Endothelial cell of umbilical vein (primary cell): ENCODE measurements around the gene LSMEM2. TPM values are rescaled to one million over a fixed set of nuclear protein-coding genes. Genes with fewer than 3 reads are reported as not detected.

Experiments used
- BruUV-seq: library from RNA; stranded (reverse); fragments of 400-500 nt; replicated peaks from 2 replicates; lab custom pipeline; 2021; lab: Mats Ljungman, UMichigan
- CTCF ChIA-PET: fragments of 300-600, 350-600 bp; sonication (Branson Sonifier 250); formaldehyde crosslinking; loops from one replicate; lab custom pipeline; 2021; ENCODE audit warnings: antibody characterized with exemption, inconsistent platforms; lab: Charles Lee
- POLR2A ChIA-PET: fragments of 300-600, 350-600 bp; sonication (Branson Sonifier 250); formaldehyde crosslinking; loops from one replicate; lab custom pipeline; 2021; ENCODE audit warnings: antibody characterized with exemption, inconsistent platforms; lab: Charles Lee
- DNase-seq: peaks from one replicate; pipeline ENCODE4 v3.0.0-alpha.2; 2011; ENCODE audit warnings: low read depth, low spot score
- FAIRE-seq: peaks from 2 replicates; lab custom pipeline; 2011; peaks lifted over from hg19 to GRCh38; lab: Jason Lieb, UNC
- H2AFZ ChIP-seq: 2 replicates; pipeline ENCODE4 v1.6.0; 2012; ENCODE audit warnings: low read depth, low read length, control low read depth, inconsistent platforms
- H3K27ac ChIP-seq: 2 replicates; pipeline ENCODE4 v1.5.1; 2011; ENCODE audit warnings: low read depth, mild to moderate bottlenecking, control low read depth, low read length, moderate library complexity; ENCODE audit not compliant: insufficient read depth
- H3K27me3 ChIP-seq, 2 experiments: 2 replicates each; pipeline versions ENCODE4 v1.6.0 to v1.6.1; 2011; ENCODE audit warnings: low read length in 2 of 2, mixed read lengths in 1 of 2; ENCODE audit not compliant: control insufficient read depth in 2 of 2, insufficient read depth in 2 of 2
- H3K36me3 ChIP-seq, 2 experiments: 2 replicates in 1 of 2; 3 replicates in 1 of 2; pipeline ENCODE4 v1.5.1; 2011; ENCODE audit warnings: low read length in 2 of 2, mild to moderate bottlenecking in 1 of 2, moderate library complexity in 1 of 2; ENCODE audit not compliant: control insufficient read depth in 2 of 2, insufficient read depth in 2 of 2; ENCODE audit errors: extremely low read depth in 1 of 2
- H3K4me1 ChIP-seq: 3 replicates; pipeline ENCODE4 v1.5.1; 2011; ENCODE audit warnings: mild to moderate bottlenecking, low read length; ENCODE audit not compliant: control insufficient read depth, insufficient read depth; ENCODE audit errors: extremely low read depth
- H3K4me2 ChIP-seq: 2 replicates; pipeline ENCODE4 v1.6.1; 2011; ENCODE audit warnings: low read length, control low read depth, mixed read lengths; ENCODE audit not compliant: insufficient read depth
- H3K4me3 ChIP-seq, 3 experiments: fragments of 200-600 bp in 1 of 3; sonication (generic), shearing (Covaris generic) in 1 of 3; replicated peaks in 1 of 3; 2 replicates each; pipeline ENCODE4 v1.5.1; 2011 to 2016; ENCODE audit warnings: control low read depth in 3 of 3, low read length in 3 of 3, mild to moderate bottlenecking in 2 of 3, inconsistent platforms in 1 of 3, low read depth in 1 of 3, moderate library complexity in 1 of 3; ENCODE audit not compliant: insufficient read depth in 1 of 3
- H3K79me2 ChIP-seq: 2 replicates; pipeline ENCODE4 v1.6.0; 2012; ENCODE audit warnings: low read length, inconsistent platforms; ENCODE audit not compliant: control insufficient read depth, insufficient read depth
- H3K9ac ChIP-seq: replicated peaks from 2 replicates; pipeline ENCODE3; 2011; ENCODE audit warnings: low read length, control low read depth; ENCODE audit not compliant: insufficient read depth; ENCODE audit errors: extremely low read depth
- H3K9me1 ChIP-seq: replicated peaks from 3 replicates; pipeline ENCODE4 v1.6.0; 2011; ENCODE audit warnings: mild to moderate bottlenecking, low read length; ENCODE audit not compliant: control insufficient read depth, insufficient read depth; ENCODE audit errors: extremely low read depth
- H3K9me3 ChIP-seq: replicated peaks from 2 replicates; pipeline ENCODE4 v1.5.1; 2012; ENCODE audit warnings: low read length, inconsistent platforms; ENCODE audit not compliant: control insufficient read depth, insufficient read depth
- H4K20me1 ChIP-seq: replicated peaks from 2 replicates; pipeline ENCODE3; 2011; ENCODE audit warnings: mild to moderate bottlenecking, low read length; ENCODE audit not compliant: control insufficient read depth, insufficient read depth; ENCODE audit errors: extremely low read depth
- CTCF ChIP-seq, 2 donors: IDR thresholded peaks; 1 replicate in 1 of 2; 2 replicates in 1 of 2; pipeline ENCODE4 v1.5.1; 2011; ENCODE audit warnings: low read length in 2 of 2, mild to moderate bottlenecking in 2 of 2, moderate library complexity in 2 of 2, control low read depth in 1 of 2, inconsistent platforms in 1 of 2, low read depth in 1 of 2; ENCODE audit not compliant: insufficient read depth in 1 of 2; ENCODE audit errors: extremely low read depth in 1 of 2
- EZH2 ChIP-seq: IDR thresholded peaks from 2 replicates; pipeline ENCODE4 v1.6.1; 2012; ENCODE audit warnings: borderline replicate concordance, low read depth, mild to moderate bottlenecking, moderate library complexity, low read length, inconsistent platforms; ENCODE audit not compliant: severe bottlenecking
- FOS ChIP-seq: IDR thresholded peaks from 2 replicates; pipeline ENCODE4 v1.6.1; 2011; ENCODE audit warnings: mild to moderate bottlenecking, low read length, moderate library complexity, borderline replicate concordance; ENCODE audit not compliant: insufficient read depth
- GATA2 ChIP-seq: IDR thresholded peaks from 2 replicates; pipeline ENCODE4 v1.7.0; 2011; ENCODE audit warnings: low read depth, mild to moderate bottlenecking, moderate library complexity, mixed read lengths, low read length; ENCODE audit not compliant: insufficient read length, insufficient read depth
- JUN ChIP-seq: IDR thresholded peaks from 2 replicates; pipeline ENCODE4 v1.6.1; 2011; ENCODE audit warnings: borderline replicate concordance, low read depth; ENCODE audit not compliant: insufficient read length, insufficient read depth
- MAX ChIP-seq: IDR thresholded peaks from 2 replicates; pipeline ENCODE4 v1.6.1; 2011; ENCODE audit not compliant: insufficient read depth, insufficient read length
- MYC ChIP-seq: IDR thresholded peaks from one replicate; pipeline ENCODE4 v1.6.1; 2011; ENCODE audit warnings: mild to moderate bottlenecking, low read depth, low read length
- POLR2A ChIP-seq: IDR thresholded peaks from 2 replicates; pipeline ENCODE4 v1.6.1; 2012; ENCODE audit warnings: low read depth, mild to moderate bottlenecking, control low read depth, low read length
- POLR2AphosphoS5 ChIP-seq: IDR thresholded peaks from 2 replicates; pipeline ENCODE4 v1.6.1; 2012; ENCODE audit warnings: low read depth, mild to moderate bottlenecking, control low read depth, low read length, moderate library complexity; ENCODE audit not compliant: insufficient read depth
- dilution Hi-C: fragments of 300-500 bp; cut with MboI; formaldehyde crosslinking; loops from one replicate; pipeline ENCODE4 v1.15.0; 2019; ENCODE audit warnings: low sequenced_read_pairs; ENCODE audit not compliant: extremely low pct_ligation_motif_present
- intact Hi-C: fragments of 100-400 bp; cut with micrococcal nuclease; formaldehyde crosslinking; loops from one replicate; pipeline ENCODE4 v1.10.0; 2022
- polyA plus RNA-seq, 4 experiments: library from polyadenylated mRNA; depleted of rRNA in 3 of 4; stranded (reverse) in 3 of 4; unstranded in 1 of 4; fragments of >200 nt; gene quantifications; 2 replicates each; pipeline versions ENCODE4 v1.2.1 to v1.2.3, GENCODE V29; 2011 to 2012; ENCODE audit warnings: missing spikeins in 1 of 4
- total RNA-seq: library from RNA; stranded (reverse); gene quantifications from 2 replicates; pipeline ENCODE4 v1.2.3, GENCODE V29; 2021

Gene LSMEM2
- total and polyA plus RNA-seq, 2 donors (not counting 3 experiments of a cell fraction or from before 2014, with no cell fraction given): not detected

- H2AFZ ChIP-seq: peak overlapping the region; percentile 63
- BruUV-seq: no TSS peak
- no peaks in the 10 kb centered on the region for H3K9me3 ChIP-seq
- no peaks in the 10 kb centered on the region for H3K9me1 ChIP-seq
- peaks cover 43% of the 10 kb centered on the region for H3K4me1 ChIP-seq
- no peaks in the 10 kb centered on the region for H4K20me1 ChIP-seq
- DNase-seq (peak; percentile 99), FAIRE-seq (peak; percentile 99)
- dilution Hi-C loops (no loop called here), intact Hi-C loops (loop anchor here (1.0 kb wide), 2 partner anchors 9 to 38 kb away; partner anchors contain the start of genes HYAL3, NAA80 and TUSC2)
- H3K27me3 ChIP-seq: no peaks in the 10 kb centered on the region
- peaks cover 47% of the 10 kb centered on the region for H3K79me2 ChIP-seq
- no peaks in the 10 kb centered on the region for H3K36me3 ChIP-seq
- CTCF ChIA-PET: interaction anchor here (0.9 to 5.0 kb wide), 10 partner anchors 9 to 274 kb away, joined by 3 to 66 read pairs (median 8); partner anchors contain the start of genes CISH, CYB561D2, HYAL2 and HYAL3
- H3K4me2 ChIP-seq: peak overlapping the region; percentile 55
- H3K9ac ChIP-seq: peak overlapping the region; percentile 92
- no peak for TF ChIP-seq FOS
- peak; percentile 63 for TF ChIP-seq POLR2A
- peak; percentile 51 for TF ChIP-seq MAX
- TF ChIP-seq GATA2: no peak
- no peak for TF ChIP-seq MYC
- no peak for TF ChIP-seq CTCF (IDR thresholded peaks at IDR 0.05; ENCODE audit: extremely low read depth in 1 of 2, insufficient read depth in 1 of 2, low read depth in 1 of 2, low read length in 2 of 2)
- TF ChIP-seq EZH2: no peak
- TF ChIP-seq POLR2AphosphoS5: peak; percentile 70
- TF ChIP-seq JUN: peak; percentile 58
- POLR2A ChIA-PET: interaction anchor here (0.6 to 6.1 kb wide), 3 partner anchors 9 to 29 kb away, joined by 3 to 38 read pairs (median 8); partner anchors contain the start of genes HYAL2 and TUSC2
- peak overlapping the region; percentile 85 to 93 (median 90) for H3K4me3 ChIP-seq
- H3K27ac ChIP-seq: peak overlapping the region; percentile 95
Observed at GRCh38 chr3:50337175-50337861, 58.4 kb downstream of the LSMEM2 start.

Other genes starting within 250 kb of the LSMEM2 start
- gene RBM5, start 190.2 kb upstream of the LSMEM2 start, total RNA-seq: 188 and 190 TPM in 2 replicates
- 218 and 281 TPM in 2 replicates for gene RBM5, start 190.2 kb upstream of the LSMEM2 start, polyA plus RNA-seq
- 99.1 and 143 TPM in 2 replicates for gene SEMA3F, start 123.8 kb upstream of the LSMEM2 start, total RNA-seq
- gene SEMA3F, start 123.8 kb upstream of the LSMEM2 start, polyA plus RNA-seq: 64.8 and 65.8 TPM in 2 replicates
- 0.77 and 0.78 TPM in 2 replicates for gene GNAT1, start 87.5 kb upstream of the LSMEM2 start, total RNA-seq
- gene GNAT1, start 87.5 kb upstream of the LSMEM2 start, polyA plus RNA-seq: 0.05 TPM in 1 of 2 replicates, not detected in the other
- gene SLC38A3, start 73.8 kb upstream of the LSMEM2 start, total RNA-seq: 0.60 and 0.65 TPM in 2 replicates
- 0.94 and 1.1 TPM in 2 replicates for gene SLC38A3, start 73.8 kb upstream of the LSMEM2 start, polyA plus RNA-seq
- gene GNAI2, start 42.9 kb upstream of the LSMEM2 start, total RNA-seq: 767 and 773 TPM in 2 replicates
- gene GNAI2, start 42.9 kb upstream of the LSMEM2 start, polyA plus RNA-seq: 1,875 and 2,290 TPM in 2 replicates
- gene SEMA3B, start 9.9 kb upstream of the LSMEM2 start, total RNA-seq: 0.97 and 1.5 TPM in 2 replicates
- 1.2 and 1.4 TPM in 2 replicates for gene SEMA3B, start 9.9 kb upstream of the LSMEM2 start, polyA plus RNA-seq
- gene IFRD2, start 13.3 kb downstream of the LSMEM2 start, total RNA-seq: 109 and 111 TPM in 2 replicates
- gene IFRD2, start 13.3 kb downstream of the LSMEM2 start, polyA plus RNA-seq: 99.4 and 101 TPM in 2 replicates
- 3.8 and 4.8 TPM in 2 replicates for gene HYAL3, start 20.3 kb downstream of the LSMEM2 start, total RNA-seq
- gene HYAL3, start 20.3 kb downstream of the LSMEM2 start, polyA plus RNA-seq: 11.5 and 12.8 TPM in 2 replicates
- gene NAA80, start 20.3 kb downstream of the LSMEM2 start, total RNA-seq: 9.0 and 9.7 TPM in 2 replicates
- gene NAA80, start 20.3 kb downstream of the LSMEM2 start, polyA plus RNA-seq: 13.1 and 17.7 TPM in 2 replicates
- 1.6 and 2.2 TPM in 2 replicates for gene HYAL1, start 24.5 kb downstream of the LSMEM2 start, total RNA-seq
- gene HYAL1, start 24.5 kb downstream of the LSMEM2 start, polyA plus RNA-seq: 3.3 and 3.8 TPM in 2 replicates
- gene HYAL2, start 43.7 kb downstream of the LSMEM2 start, total RNA-seq: 266 and 279 TPM in 2 replicates
- 970 and 1,145 TPM in 2 replicates for gene HYAL2, start 43.7 kb downstream of the LSMEM2 start, polyA plus RNA-seq
- 30.0 and 31.0 TPM in 2 replicates for gene TUSC2, start 49.1 kb downstream of the LSMEM2 start, total RNA-seq
- 84.8 and 89.0 TPM in 2 replicates for gene TUSC2, start 49.1 kb downstream of the LSMEM2 start, polyA plus RNA-seq
- gene RASSF1, start 61.7 kb downstream of the LSMEM2 start, total RNA-seq: 27.0 and 31.9 TPM in 2 replicates
- gene RASSF1, start 61.7 kb downstream of the LSMEM2 start, polyA plus RNA-seq: 52.2 and 59.7 TPM in 2 replicates
- 0.38 and 0.51 TPM in 2 replicates for gene ZMYND10, start 66.6 kb downstream of the LSMEM2 start, total RNA-seq
- 0.25 and 0.33 TPM in 2 replicates for gene ZMYND10, start 66.6 kb downstream of the LSMEM2 start, polyA plus RNA-seq
- 13.4 and 14.5 TPM in 2 replicates for gene NPRL2, start 71.7 kb downstream of the LSMEM2 start, total RNA-seq
- gene NPRL2, start 71.7 kb downstream of the LSMEM2 start, polyA plus RNA-seq: 30.6 and 33.5 TPM in 2 replicates
- 13.6 and 16.3 TPM in 2 replicates for gene CYB561D2, start 71.8 kb downstream of the LSMEM2 start, total RNA-seq
- 46.0 and 55.8 TPM in 2 replicates for gene CYB561D2, start 71.8 kb downstream of the LSMEM2 start, polyA plus RNA-seq
- 43.2 and 44.7 TPM in 2 replicates for gene TMEM115, start 80.4 kb downstream of the LSMEM2 start, total RNA-seq
- 65.5 and 90.1 TPM in 2 replicates for gene TMEM115, start 80.4 kb downstream of the LSMEM2 start, polyA plus RNA-seq
- gene CACNA2D2, start 224.5 kb downstream of the LSMEM2 start, total RNA-seq: not detected in 2 replicates
- 0.15 and 0.21 TPM in 2 replicates for gene CACNA2D2, start 224.5 kb downstream of the LSMEM2 start, polyA plus RNA-seq